MV-4-11 (cell line): ENCODE measurements around the gene TMEM8B.

Experiments used
- DNase-seq: peaks from one replicate; lab custom pipeline; 2025; lab: John Stamatoyannopoulos, UW

The TMEM8B gene

GRCh38 chr9:35840881-35841644 lies 12.0 kb downstream of the TMEM8B start:
- no peak for DNase-seq

GRCh38 chr9:35841645-35841900 lies 12.5 kb downstream of the TMEM8B start:
- DNase-seq = no peak

- DNase-seq = peak; percentile 13
These were observed 13.2 kb downstream of the TMEM8B start for GRCh38 chr9:35842020-35842745.

GRCh38 chr9:35842795-35843194 lies 13.8 kb downstream of the TMEM8B start:
- DNase-seq = no peak

GRCh38 chr9:35844628-35845270 lies 15.7 kb downstream of the TMEM8B start:
- DNase-seq = peak; percentile 97

- DNase-seq = no peak
These were observed 17.1 kb downstream of the TMEM8B start for GRCh38 chr9:35845824-35846771.

- peak; percentile 76 for DNase-seq
These were observed 19.0 kb downstream of the TMEM8B start for GRCh38 chr9:35847792-35848572.

GRCh38 chr9:35852267-35852815 lies 23.3 kb downstream of the TMEM8B start:
- DNase-seq = no peak

- no peak for DNase-seq
These were observed 24.1 kb downstream of the TMEM8B start for GRCh38 chr9:35852876-35853865.

GRCh38 chr9:35854091-35854762 lies 25.2 kb downstream of the TMEM8B start:
- no peak for DNase-seq

GRCh38 chr9:35856206-35856605 lies 27.2 kb downstream of the TMEM8B start:
- no peak for DNase-seq

- DNase-seq = no peak
These were observed 27.9 kb downstream of the TMEM8B start for GRCh38 chr9:35856882-35857281.

GRCh38 chr9:35858458-35858857 lies 29.4 kb downstream of the TMEM8B start:
- no peak for DNase-seq

- DNase-seq = peak; percentile 18
These were observed 30.4 kb downstream of the TMEM8B start for GRCh38 chr9:35859310-35859989.

- no peak for DNase-seq
These were observed 30.9 kb downstream of the TMEM8B start for GRCh38 chr9:35859990-35860339.

GRCh38 chr9:35861161-35861897 lies 32.3 kb downstream of the TMEM8B start:
- DNase-seq = no peak

GRCh38 chr9:35862328-35862727 lies 33.3 kb downstream of the TMEM8B start:
- DNase-seq = no peak

GRCh38 chr9:35863583-35863982 lies 34.6 kb downstream of the TMEM8B start:
- no peak for DNase-seq
